SK-N-MC (cell line): ENCODE results near the gene GFRA1.

ENCODE experiments used
- EZH2 ChIP-seq: fragments of 200-600 bp; sonication (generic); IDR thresholded peaks from one replicate; pipeline ENCODE4 v1.6.1; 2017; ENCODE audit warnings: antibody characterized with exemption
- POLR2AphosphoS5 ChIP-seq: IDR thresholded peaks from 2 replicates; pipeline ENCODE4 v1.6.1; 2012; ENCODE audit warnings: mild to moderate bottlenecking, low read depth, low read length, borderline replicate concordance

DNA sequence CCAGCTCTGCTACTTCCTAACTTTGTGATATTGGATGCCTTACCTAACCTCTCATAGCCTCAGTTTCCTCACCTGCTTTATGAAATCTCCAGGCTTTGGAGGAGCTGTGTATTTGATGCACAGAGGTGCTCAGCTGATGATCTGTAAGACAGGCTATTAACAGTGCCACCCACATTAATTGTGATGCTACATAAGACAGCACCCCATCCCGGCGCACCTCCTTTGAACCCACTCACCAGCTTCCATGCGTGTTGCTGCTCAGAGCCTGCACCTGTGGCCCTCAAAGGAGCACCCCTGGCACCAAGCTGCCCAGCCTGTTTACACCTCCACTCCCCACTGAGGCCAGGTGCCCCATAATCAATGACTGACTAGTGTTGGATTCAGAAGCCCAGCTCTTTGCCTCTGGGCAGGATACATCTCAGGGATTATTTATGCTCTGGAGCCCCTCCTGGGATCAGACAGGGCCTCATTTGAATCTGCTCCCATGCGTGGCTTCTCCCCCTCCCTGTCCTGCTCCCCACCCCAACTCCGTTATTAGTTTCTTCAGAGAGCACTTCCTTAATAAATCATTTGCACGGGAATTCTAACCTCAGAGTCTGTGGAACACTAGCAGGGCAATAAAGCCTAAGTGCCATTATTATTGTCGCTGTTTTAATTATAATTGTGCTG lies 87.7 kb downstream of the GFRA1 start:
- TF ChIP-seq EZH2 (no peak), POLR2AphosphoS5 (no peak)
